ENCODE results near the gene RAB26.
"Not testable (repeated sequence)": the region's sequence is repeated elsewhere in the genome, so short reads cannot be mapped to it uniquely, and the experiment has no call there.

Gene RAB26

GRCh38 chr16:2117341-2117740, 31.1 kb upstream of the RAB26 start:
- not testable (repeated sequence) for DNase-seq (ENCODE audit: low read depth in 4 of 4, low spot score in 1 of 4)

GRCh38 chr16:2117960-2118722, 30.3 kb upstream of the RAB26 start:
- DNase-seq (ENCODE audit: low read depth in 4 of 4, low spot score in 1 of 4), result not testable (repeated sequence)

DNA sequence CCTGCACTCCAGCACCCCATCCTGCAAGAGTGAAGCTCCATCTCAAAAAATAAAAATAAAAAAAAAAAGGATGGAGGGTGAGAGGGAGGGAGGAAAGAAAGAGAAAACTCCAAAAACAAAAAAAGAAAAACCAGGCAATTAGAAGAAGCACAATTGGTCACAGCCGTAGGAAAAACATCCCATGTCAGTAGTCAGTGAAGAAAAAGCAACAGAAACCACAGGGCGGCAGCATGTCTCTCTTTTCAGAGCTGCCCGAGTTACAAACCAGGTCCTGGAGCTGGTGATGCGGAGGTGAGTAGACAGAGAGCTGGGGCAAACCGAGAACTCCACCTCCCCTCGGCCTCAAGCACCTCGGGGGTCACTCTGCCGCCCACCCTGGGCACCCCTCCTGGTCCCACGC, 27.1 kb upstream of the RAB26 start:
- DNase-seq (ENCODE audit: low read depth in 4 of 4, low spot score in 1 of 4), result not testable (repeated sequence)

DNA sequence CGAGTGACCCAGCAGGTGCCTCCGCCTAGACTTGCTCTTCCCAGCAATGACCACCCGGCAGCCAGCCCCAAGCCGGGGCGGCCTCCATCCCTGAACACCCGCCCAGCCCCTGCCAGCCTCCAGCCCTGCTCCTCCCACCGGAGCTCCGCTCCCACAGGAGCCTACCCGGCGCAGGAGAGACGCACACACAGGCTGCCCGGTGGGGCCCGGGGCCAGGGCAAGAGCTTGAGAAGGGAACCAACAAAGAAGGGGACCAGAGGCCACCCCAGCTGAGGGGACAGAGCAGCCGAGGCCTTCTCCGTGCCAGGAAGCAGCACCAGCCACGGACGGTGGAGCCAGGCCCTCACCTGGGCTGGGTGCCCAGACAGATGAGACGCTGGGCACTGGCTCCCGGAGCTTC, 26.6 kb upstream of the RAB26 start:
- DNase-seq (ENCODE audit: low read depth in 4 of 4, low spot score in 1 of 4), result no peak

DNA sequence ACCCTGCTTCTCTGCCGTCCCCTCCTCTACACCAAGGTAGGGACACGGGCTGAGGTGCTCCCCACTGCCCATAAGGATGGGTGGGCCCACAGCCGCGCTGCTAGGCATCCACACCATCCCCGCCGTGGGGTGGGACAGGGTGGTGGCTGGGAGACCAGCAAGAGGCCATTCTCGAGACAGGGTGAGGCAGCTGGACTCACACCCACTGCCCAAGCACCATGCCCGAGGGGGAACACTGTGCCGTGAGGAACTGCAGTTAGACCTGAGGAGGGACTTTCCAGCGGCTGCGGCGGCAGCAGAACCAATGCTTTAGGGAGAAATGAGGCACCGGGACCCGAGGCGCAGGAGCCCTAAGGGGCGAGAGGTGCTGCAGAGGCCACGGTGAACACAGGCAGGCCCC, 26.0 kb upstream of the RAB26 start:
- DNase-seq (ENCODE audit: low read depth in 4 of 4, low spot score in 1 of 4), result no peak

- not testable (repeated sequence) for DNase-seq (ENCODE audit: low read depth in 4 of 4, low spot score in 1 of 4)
Measured at GRCh38 chr16:2122934-2123683, 25.3 kb upstream of the RAB26 start.

- DNase-seq (ENCODE audit: low read depth in 4 of 4, low spot score in 1 of 4), result not testable (repeated sequence)
Measured at GRCh38 chr16:2123706-2124376, 24.6 kb upstream of the RAB26 start.

DNA sequence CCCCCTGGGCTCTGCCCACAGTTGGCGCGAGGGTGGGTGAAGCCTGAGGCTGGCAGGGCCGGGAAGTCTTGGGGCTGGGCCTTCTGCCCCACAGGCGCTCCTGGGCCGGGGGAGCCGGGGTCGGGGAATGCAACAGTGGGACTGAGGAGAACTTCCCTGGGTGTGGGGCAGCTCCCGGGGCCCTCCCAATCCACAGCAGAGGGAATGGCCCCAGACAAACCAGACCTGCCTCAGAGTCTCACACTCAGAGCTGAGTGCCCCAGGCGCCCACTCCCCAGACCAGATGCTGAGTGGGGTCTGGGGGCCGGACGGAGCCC, 24.1 kb upstream of the RAB26 start:
- DNase-seq (ENCODE audit: low read depth in 4 of 4, low spot score in 1 of 4), result not testable (repeated sequence)

DNA sequence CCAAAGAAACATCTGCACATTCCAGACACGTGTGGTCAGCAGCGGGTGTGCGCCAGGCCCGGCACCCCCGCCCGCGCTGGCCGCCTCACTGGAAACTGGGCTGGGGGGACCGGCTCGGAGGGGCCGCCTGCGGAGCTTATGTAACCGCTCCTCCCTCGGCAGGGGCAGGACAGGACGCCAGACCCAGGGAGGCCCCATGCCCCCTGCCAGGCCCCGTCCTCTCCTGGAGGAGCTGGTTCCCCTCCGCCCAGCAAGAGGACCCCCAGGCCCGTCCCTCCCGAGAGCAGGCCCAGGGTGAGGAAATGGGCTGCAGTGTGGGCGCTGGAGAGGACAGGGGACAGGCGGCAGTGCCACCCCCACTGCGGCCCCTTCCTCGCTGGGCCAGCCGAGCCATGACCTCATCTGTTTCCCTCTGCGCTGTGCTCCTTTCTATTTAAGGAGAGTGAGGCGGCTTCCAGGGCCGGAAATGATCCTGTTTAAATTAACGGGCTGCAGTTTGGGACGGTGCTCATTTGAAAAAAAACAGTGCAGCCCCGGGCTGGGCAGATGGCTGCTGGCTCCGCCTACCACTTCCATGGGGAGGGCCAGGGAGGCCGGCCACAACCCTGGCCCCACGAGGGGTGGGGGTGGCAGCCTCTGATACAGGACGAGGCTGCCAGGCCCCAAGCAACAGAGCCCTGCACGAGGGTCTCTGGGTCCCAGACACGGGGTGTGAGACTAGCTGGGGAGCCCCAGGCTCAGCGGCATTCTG, 23.6 kb upstream of the RAB26 start:
- DNase-seq (ENCODE audit: low read depth in 4 of 4, low spot score in 1 of 4), result not testable (repeated sequence)

DNA sequence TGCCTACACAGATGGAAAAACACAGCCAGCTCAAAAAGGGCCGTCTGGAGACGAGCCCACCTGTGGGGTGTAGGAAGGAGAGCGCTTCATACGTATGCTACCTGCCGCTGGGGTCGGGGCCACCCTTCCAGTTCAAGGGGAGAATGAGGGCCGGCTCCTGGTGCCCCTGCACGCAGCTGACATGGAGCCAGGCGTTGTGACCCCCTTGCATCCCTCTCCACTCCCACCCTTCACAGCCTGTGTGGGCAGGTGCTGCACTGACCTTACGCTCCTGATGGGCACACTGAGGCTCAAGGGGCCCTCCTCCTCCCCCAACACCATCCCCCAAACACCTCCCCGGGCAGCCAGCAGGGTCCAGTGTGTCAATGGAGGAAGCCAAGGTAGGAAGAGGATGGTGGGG, 22.8 kb upstream of the RAB26 start:
- DNase-seq (ENCODE audit: low read depth in 4 of 4, low spot score in 1 of 4), result not testable (repeated sequence)

GRCh38 chr16:2126161-2126743, 22.2 kb upstream of the RAB26 start:
- not testable (repeated sequence) for DNase-seq (ENCODE audit: low read depth in 4 of 4, low spot score in 1 of 4)

GRCh38 chr16:2126928-2127556, 21.4 kb upstream of the RAB26 start:
- not testable (repeated sequence) for DNase-seq (ENCODE audit: low read depth in 4 of 4, low spot score in 1 of 4)

- peak in 1 of 4 experiments; percentile 28 for DNase-seq (ENCODE audit: low read depth in 4 of 4, low spot score in 1 of 4)
Measured at GRCh38 chr16:2127630-2128280, 20.7 kb upstream of the RAB26 start.

- DNase-seq (ENCODE audit: low read depth in 4 of 4, low spot score in 1 of 4), result not testable (repeated sequence)
Measured at GRCh38 chr16:2129251-2129650, 19.2 kb upstream of the RAB26 start.

- DNase-seq (ENCODE audit: low read depth in 4 of 4, low spot score in 1 of 4), result not testable (repeated sequence)
Measured at GRCh38 chr16:2129890-2130447, 18.5 kb upstream of the RAB26 start.

DNA sequence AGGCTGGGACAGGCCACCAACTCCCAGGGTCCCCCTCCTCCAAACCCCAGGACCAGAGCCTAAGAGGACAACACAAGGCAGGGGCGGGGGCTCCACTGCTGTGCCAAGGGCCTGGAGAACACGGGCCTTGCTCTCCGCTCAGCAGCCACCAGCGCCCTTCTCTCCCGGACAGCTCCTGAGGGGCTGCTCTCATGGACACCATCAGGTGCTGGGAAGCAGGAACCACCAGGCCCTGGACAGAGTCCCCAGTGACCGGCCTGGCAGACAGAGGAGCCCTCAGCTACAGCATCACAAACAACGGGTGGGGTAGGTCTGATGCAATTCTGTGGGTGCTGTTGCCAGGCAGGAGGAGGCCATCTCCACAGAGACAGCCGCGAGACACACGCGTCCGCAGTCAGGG, 14.6 kb upstream of the RAB26 start:
- not testable (repeated sequence) for DNase-seq (ENCODE audit: low read depth in 4 of 4, low spot score in 1 of 4)

DNA sequence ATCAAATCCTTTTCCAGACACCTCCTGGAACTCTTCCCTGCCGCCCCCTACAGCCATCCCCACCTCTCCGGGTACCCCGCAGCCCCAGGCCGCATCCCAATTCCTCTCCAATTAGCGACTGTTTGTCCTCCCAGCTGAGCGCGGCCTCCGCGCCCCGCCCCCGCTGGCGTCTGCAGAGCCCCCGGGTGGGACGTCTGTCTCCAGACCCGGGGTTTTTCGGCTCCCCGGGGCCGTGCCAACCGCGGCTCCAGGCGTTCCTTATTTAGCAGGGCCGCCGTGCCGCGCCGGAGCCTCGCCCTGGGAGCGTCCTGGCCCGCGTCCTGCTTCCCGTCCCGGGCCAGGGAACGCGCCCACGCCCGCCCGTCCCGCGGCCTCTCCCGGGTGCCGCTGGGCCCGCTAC, 13.4 kb upstream of the RAB26 start:
- not testable (repeated sequence) for DNase-seq (ENCODE audit: low read depth in 4 of 4, low spot score in 1 of 4)

DNA sequence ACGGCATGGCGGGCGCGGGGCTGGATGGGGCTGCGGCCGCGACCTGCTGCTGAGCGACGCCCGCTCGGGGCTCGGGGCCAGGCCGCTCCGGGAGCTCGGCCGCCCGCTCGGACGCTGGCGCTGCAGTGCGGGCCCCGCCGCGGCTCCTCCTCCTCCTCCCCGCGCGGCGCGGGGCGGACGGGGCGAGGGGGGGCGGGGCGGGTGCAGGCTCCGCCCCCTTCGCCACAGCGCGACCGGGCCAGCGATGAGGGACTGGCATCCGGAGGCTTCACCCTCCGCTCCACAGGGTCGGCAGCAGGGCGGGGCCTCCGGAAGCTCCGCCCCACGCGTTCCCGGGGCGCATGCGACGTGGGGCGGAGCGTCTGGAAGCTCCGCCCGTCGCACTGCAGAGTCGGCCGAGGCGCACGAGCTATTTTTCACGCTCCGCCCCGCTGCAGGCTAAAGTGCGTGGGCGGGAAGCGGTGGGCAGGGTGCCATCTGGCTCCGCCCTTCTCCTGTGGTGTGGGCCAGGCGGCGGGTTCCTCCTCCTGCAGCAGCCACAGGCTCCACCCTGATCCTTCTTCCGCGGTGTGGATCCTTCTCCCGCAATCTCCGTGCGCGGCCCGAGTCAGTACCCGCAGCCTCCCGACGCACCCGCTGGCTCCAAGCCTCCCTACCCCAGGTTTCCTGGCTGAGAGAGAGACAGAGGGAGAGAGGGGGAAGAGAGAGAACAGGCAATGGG, 12.5 kb upstream of the RAB26 start, which contains the start of gene PKD1:
PKD1 (minus strand) TSS at position 129 of the 721 bp plus-strand sequence. CDS start 209 bp downstream, outside the sequence.
- DNase-seq (ENCODE audit: low read depth in 4 of 4, low spot score in 1 of 4), result peak; percentile 96 to 99 (median 98)
